IMR-90 (cell line): ENCODE data around the gene PPIC.

Experiments
- CEBPB ChIP-seq: IDR thresholded peaks from 2 replicates; pipeline ENCODE4 v1.6.1; 2012; ENCODE audit warnings: low read depth, low read length, improper control_type of control experiment
- CTCF ChIP-seq: conservative IDR thresholded peaks from 2 replicates; pipeline ENCODE4 v1.5.1; 2012; ENCODE audit warnings: mild to moderate bottlenecking, low read depth, low read length, improper control_type of control experiment
- ELK1 ChIP-seq: fragments of 150-350 bp; IDR thresholded peaks from 2 replicates; pipeline ENCODE4 v1.6.1; 2016; ENCODE audit warnings: low read depth, mild to moderate bottlenecking, low read length, moderate library complexity, borderline replicate concordance
- MAZ ChIP-seq: IDR thresholded peaks from 2 replicates; pipeline ENCODE4 v1.6.1; 2012; ENCODE audit warnings: low read depth, mild to moderate bottlenecking, low read length, improper control_type of control experiment, moderate library complexity, borderline replicate concordance
- NFE2L2 ChIP-seq: fragments of 150-350 bp; IDR thresholded peaks from 2 replicates; pipeline ENCODE4 v1.6.1; 2016; ENCODE audit warnings: low read depth, mild to moderate bottlenecking, low read length
- POLR2A ChIP-seq: IDR thresholded peaks from 2 replicates; pipeline ENCODE4 v1.6.1; 2012; ENCODE audit warnings: mild to moderate bottlenecking, low read depth, low read length
- RAD21 ChIP-seq: IDR thresholded peaks from 2 replicates; pipeline ENCODE4 v1.6.1; 2012; ENCODE audit warnings: low read length, improper control_type of control experiment
- RFX5 ChIP-seq: IDR thresholded peaks from 2 replicates; pipeline ENCODE4 v1.8.0; 2012; ENCODE audit warnings: low read depth, mild to moderate bottlenecking, low read length, moderate library complexity
- SMC3 ChIP-seq: fragments of 150-350 bp; IDR thresholded peaks from 2 replicates; pipeline ENCODE4 v1.6.1; 2016; ENCODE audit warnings: low read depth, mild to moderate bottlenecking, antibody characterized with exemption, low read length, moderate library complexity

GRCh38 chr5:123028222-123028621 is 8.3 kb downstream of the PPIC start:
- TF ChIP-seq CTCF (no peak), MAZ (no peak), POLR2A (no peak), ELK1 (no peak), CEBPB (no peak), RAD21 (no peak), SMC3 (no peak), RFX5 (no peak), NFE2L2 (no peak)
